OCI-M2 (cell line): Measurements from ENCODE around the gene SRPRB.

Source experiments
- DNase-seq: peaks from one replicate; lab custom pipeline; 2025; ENCODE audit not compliant: unreplicated experiment; lab: John Stamatoyannopoulos, UW

SRPRB gene

DNA sequence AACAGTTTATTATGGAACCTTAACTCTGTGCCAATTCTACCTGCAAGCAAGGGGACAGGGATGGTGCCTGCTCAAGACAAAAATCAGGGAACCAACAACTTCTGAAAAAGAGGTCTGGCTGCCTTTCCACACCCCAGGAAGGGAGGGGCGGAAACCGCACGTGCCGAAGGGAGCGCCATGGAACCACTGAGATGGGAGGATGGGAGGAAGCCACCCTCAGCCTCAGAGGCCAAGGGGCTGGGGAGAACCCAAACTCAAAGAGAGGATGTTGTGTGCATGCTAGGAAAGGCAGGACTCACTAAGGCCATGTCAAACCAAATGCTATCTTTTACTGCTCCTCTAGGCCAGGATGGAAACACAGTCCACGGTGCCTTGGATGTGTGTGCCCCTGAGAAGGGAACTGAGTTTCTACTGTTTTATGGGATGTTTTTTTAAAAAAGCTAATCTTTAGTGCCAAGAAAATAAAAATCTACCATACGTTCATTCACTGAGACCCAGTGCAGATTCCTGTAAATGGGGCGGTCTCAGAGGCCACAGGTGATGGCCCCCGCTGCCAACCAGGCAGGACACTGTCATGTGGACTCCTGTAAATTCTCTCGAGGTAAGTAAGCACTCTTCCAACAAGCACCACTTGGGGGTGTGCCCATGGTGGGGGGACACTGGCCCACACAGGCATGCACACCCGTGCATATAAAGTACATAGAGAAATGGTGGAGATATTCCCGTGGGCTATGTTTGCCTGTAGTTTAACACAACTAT lies 20.5 kb downstream of the SRPRB start:
- no peak for DNase-seq

DNA sequence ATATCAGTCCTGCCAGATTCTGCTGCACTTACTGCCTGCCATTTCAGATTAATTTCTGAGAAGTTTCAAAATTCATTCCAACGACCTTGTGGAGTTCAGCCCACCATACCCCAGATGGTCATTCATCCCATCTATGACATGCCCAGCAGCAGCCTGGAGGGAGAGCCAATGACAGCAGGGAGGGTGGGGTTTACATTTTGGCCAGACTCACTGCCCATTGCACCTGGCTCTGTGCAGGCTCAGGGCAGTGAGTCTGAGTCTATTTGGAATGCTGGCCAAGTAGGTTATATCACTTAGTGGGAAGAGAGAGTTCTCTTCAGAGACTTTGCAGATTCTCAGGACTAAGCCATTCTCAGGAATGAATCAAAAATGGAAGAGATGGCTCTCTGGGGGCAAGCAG lies 21.5 kb downstream of the SRPRB start:
- no peak for DNase-seq

DNA sequence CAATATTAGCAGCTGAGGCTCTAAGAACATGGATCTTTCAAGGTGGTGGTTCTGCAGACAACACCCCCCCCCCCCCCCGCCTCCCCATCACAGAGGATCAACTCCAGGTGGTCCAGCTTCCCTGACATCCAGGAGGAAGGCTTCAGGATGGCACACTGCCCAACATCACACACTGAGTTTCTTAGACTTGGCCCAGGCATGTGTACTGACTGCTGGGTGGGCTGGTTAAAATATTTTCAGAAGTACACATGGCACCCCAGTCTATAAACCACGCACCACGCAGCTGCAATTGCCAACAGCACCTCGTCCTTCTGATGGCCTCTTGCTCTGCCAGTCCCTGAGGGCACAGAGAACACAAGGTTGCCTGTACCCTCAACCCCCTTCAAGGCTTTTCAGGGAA lies 22.1 kb downstream of the SRPRB start:
- DNase-seq, result no peak

DNA sequence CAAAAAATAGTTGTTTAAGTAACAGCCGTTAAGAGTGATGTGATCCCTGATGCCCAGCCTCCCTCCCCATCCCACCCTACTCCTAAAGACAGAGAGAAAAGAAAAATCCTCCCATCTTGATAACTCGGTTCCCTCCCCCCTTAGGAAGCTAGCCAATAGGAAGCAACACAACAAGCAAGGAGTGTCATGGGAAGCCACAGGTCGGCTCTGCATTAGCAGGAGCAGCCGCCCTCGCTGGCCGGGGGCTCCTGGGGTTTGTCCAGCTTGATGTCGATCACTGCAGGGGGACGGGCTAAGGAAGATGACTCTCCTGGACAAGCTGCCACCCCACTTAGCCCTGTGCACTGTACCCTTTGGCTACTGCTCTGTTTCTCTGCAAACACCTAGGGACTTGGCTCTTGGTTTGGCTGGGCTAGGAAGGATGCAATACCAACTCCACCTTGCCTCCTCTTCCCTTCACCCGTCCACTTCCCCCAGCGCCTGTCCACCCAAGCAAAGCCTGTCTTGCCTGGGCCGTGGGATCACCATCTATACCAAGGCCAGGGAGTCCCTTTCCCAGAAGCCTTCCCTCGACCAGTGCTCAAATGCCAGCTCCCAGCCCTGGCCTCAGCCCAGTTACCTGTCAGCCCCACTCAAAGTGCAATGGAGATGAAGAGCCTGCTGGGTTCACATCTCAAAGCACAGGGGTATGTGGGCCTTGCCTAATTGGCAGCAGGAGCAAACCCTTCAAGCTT lies 23.1 kb downstream of the SRPRB start:
- DNase-seq, result no peak

DNA sequence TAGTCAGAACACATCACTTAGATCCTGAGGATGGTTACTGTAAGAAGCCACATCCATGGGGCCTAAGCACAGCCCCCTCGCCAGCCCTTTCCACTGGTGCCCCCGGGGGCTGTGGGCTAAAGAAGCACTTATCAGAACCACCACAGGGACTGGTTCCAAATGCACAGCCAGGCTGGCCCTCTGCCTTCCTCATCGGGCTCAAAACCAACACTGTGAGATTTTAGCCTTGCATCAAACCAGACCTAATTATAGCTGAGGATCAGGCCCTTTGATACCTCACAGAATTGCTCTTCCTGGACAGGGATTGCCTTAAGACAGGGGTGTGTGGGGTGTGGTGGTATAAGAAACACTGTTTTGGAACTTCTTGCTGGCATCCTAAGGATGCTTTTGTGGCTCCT lies 23.7 kb downstream of the SRPRB start:
- DNase-seq, result no peak

DNA sequence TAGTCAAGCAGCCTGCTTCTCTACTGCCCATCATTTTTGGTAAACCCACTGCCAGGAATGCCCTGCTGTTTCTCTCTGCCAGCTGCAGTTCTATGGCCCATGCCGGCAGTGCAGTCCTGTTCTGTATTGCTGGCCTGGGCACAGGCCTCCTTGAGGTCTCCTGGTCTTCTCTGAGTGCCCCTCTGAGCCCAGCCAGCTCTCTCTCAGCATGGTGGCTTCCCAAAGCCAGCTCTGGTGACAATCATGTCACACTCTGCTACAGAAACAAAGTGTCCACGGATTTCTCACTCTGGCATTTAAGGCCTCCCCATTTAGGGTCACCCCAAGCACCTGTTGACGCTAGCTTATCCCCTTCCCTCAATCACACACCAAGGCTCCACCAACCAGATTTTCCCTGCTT lies 24.5 kb downstream of the SRPRB start:
- DNase-seq, result no peak

DNA sequence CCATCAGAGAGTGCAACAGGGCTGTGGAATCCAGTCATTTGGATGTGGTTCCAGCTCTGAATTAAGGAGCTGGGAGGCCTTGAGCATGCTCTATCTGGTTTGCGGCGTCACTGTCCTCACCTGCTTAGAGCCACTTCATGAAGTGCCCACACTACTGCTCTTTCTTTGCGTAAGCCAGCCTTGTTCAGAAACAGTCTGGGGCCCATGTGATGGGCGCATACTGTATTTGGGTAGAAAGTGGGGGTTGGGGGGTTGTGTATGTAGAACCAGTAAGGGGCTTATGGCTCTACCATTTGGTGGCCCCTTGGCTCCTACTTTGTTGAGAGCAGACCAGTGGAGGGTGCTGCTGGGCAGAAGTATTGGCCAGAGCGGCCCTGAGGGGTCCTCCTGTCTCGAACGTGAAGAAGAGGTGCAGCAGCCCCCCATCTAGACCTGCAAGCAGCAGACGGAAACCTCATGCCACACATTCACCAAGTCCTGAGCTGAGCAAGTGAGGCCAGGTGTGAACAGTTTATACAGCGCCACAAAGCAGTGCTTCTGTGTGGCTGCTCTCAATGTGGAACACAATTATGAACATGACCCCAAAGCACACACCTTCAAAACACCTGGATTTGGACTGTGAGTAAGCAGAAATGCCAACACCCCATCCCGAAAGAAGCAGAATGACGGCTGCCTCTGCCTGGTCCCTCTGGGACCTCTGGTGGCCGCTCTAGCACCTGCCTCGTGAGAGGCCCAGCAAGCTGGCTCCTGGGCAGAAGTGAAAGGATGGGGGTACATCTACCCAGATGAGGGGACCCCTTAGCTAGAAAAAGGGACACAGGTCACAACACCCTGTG lies 26.6 kb downstream of the SRPRB start:
- DNase-seq, result no peak

DNA sequence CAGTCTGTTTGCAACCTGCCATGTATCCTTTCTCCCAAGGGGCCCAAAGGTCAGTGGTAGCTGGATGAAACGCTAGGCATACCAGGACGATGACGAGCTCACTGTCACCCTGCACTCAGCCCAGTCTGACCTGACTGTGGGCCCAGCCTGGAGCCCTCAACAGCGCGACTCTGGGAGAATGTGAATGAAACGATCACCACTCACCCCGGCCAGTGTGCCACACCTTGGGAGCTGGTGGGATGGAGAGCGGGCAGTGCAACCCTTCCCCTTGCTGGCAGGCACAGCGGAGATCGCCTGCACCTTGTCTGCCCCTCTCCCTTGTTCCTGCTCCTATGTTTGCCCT lies 27.2 kb downstream of the SRPRB start:
- DNase-seq, result no peak

DNA sequence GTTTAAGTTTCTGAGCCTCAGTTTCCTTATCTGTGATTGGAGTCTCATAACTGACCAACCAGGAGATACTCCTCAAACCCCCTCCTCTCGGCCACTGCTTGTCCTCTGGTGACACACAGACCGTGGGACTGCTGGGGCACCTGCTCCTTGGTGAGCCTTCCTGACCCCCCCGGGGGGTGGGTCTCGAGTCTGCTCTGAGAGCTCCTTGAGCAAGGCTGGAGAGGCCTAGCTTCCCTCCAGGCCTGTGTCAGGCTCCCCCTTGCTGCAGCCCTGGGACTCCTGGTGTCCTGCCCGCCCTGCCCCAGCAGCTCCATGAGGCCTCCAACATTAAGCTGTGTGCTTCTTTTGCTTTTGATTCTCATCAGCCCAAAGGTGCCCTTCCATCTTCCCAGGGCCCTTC lies 27.7 kb downstream of the SRPRB start:
- no peak for DNase-seq

DNA sequence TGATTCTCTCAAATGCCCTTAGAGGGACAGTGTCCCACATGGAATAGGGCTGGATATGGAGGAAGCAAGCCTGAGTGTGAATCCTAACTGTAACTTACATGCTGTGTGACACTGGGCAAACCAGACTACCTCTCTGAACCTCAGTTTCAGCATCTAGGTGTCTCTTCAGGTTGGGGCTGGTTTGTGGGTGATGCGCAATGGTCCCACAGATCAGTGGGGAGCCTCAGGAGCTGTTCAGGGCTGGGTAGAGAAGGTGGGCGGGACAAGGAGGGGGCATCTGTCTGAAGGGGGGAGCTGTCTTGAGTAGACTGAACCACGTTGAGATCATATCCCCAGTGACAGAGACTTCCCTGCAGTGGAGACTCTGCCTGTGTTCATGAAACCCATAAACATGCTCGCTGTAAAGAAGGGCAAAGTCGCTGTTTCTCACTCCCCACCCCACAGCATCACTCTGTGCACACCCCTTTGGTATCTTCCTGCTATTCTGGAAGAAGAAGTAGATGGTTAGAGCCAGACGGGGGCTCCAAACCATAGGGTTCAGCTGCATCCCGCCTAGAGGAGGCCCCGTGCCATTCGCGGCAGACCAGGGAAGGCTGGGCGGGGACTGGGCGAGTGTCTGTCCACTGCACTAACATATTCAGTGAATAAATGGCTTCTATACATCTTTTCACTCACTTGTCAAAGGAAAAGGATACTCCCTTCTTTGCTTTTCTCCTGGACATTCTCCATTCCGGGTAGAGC lies 28.4 kb downstream of the SRPRB start:
- DNase-seq, result no peak

DNA sequence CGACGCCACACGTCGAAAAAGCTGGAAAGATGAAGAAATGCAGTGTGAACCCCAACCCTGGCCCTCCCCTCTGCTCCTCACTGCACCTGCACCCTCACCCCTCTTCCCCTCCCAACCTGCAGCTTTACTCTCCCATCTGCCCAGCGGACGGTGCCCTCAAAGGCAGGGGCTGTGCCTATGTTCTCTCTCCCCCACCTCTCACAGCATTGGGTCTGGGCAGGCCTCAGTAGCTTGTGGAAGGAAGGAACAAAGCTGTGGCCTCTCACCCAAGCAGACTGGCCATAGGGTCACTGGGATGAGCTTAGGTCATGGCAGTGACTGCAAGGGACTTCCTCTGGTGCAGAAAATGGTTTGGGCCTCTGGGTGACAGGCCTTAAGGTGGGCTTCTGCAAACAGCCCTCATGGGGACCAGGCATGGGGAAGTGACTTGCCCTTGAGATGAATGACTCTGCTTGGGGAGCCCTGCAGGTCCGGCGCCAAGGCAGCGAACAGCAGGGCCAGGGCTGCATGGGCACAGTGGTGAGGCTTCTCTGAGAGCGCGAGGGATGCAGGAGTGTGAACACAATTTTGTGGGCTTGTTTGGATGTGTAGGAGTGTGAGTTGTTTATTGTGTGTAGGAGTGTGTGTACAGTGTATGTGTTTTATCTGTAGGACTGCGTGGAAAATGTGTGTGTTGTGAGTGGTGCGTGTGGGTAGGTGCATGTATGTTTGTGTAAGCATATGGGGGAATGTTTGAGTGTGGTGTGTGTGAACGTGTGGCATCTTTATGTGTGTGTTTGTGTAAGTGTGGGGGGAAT lies 29.2 kb downstream of the SRPRB start:
- no peak for DNase-seq

DNA sequence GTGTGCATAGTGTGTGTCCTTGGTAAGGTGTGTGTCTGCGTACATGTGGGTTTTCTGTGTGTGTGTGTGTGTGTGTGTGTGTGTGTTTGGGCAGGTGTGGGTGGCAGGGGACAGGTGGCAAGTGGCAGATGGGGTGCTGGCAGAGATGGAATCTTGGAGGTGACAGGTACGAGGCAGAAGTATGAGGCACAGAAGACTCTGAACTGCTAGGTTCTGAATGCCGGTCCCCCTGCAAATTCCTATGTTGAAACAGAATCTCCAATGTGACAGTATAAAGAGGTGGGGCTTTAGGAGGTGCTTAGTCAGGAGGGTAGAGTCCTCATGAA lies 29.8 kb downstream of the SRPRB start:
- no peak for DNase-seq

DNA sequence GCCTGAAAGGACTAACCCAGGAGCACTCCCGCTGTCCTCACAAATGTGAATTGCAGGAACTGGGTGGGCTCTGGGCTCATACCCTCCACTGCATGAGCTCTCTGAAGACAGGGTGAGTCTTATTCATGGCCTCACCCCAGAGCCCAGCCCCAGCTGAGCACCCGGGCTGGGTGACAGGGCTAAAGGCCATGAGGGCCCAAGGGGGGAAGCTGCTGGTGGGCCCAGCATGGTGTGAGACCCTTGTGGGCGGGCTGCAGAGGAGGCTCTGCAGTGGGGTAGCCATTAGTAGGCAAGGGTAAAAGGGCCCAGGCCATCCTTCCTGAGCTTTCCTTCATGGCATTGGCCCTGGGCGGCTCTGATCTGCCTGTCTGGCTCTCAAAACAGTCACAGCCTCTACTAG lies 30.3 kb downstream of the SRPRB start:
- DNase-seq, result no peak

DNA sequence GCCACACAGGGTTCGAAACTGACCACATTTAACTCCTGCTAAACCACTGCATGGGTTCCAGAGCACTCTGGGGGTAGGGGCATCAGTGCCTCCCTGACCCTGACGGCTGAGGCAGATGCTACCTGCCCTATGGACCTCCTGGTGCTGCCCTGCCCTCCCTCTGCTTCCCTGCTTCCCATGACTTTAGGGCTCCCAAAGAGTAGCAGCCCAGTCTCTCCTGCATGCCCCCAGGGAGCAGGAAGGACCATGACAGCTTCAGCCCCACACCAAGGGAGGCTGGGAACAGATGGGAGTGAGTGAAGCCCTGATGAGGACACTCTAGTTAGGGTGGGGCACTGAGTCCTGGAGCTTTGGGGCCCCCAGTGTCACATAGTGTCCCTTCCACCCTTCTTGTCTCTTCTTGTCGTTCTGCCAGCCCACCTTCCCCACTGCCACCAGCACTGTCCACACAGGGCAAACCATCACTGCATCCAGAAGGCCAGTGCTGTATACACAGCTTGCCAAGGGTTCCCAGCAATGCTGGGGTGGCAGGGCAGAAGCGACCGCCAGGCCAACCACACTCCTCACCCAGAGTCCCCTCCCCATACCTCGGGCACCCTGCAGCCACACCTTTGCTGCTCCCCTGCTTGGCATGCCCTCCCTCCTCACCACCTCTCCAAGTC lies 31.0 kb downstream of the SRPRB start:
- no peak for DNase-seq

DNA sequence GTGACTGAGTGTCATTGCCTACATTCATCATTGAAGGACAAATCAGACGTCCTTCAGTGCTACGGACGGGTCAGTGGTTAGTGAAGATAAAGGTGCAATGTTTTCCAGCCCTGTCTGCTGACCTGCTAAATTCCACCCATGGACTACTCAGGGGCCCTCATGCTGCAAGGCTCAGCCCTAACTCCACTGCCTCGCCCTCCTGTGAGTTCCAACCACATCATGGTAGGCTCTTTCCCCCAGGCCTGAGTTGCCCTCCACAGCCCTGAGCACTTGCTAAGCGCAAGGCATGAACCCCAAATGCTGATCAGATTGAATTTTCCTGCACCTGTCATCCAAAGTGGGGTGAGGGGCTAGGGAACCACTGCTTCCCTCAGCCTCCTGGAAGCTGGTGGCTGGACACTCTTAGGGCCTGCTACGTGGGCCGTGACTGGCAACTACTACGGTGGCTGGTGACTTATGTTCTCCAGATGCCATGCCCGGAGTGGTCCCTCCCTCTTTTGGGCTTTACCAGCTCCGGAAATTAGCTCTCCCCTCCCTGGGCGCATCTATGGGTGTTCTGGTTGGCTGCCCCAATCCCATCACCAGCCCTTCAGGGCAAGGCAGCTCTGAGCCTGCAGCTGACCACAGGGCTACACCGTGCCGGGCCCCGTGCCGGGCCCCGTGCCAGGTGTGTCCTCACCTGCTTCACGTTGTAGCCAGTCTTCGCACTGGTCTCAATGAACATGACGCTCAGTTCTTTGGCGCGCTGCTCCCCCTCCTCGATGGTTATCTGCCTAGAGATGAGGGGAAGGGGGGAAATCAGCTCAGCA lies 32.1 kb downstream of the SRPRB start:
- DNase-seq, result no peak

DNA sequence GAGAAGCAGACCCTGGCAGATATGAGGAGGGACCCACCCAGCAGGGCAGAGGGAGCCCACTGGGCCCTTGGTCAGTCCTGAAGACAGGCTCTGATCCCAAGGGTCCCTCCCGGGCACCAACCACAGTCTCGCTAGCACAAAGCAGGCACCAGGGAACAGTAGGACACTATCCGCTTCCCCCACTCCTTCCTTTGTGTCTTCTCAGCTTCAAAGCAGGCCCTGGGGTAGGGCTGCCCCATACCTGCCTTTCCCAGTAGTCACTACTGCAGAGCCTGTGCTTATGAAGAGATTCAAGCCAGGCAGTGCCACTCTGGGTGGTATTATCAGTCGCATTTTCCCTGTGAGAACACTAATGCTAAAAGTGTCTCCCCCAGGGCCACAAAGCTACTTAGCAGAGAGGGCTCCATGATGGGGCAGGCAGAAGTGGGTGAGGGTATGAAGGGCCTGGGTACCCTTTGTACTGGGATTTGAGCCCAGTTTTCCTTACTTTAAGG lies 32.7 kb downstream of the SRPRB start:
- no peak for DNase-seq

DNA sequence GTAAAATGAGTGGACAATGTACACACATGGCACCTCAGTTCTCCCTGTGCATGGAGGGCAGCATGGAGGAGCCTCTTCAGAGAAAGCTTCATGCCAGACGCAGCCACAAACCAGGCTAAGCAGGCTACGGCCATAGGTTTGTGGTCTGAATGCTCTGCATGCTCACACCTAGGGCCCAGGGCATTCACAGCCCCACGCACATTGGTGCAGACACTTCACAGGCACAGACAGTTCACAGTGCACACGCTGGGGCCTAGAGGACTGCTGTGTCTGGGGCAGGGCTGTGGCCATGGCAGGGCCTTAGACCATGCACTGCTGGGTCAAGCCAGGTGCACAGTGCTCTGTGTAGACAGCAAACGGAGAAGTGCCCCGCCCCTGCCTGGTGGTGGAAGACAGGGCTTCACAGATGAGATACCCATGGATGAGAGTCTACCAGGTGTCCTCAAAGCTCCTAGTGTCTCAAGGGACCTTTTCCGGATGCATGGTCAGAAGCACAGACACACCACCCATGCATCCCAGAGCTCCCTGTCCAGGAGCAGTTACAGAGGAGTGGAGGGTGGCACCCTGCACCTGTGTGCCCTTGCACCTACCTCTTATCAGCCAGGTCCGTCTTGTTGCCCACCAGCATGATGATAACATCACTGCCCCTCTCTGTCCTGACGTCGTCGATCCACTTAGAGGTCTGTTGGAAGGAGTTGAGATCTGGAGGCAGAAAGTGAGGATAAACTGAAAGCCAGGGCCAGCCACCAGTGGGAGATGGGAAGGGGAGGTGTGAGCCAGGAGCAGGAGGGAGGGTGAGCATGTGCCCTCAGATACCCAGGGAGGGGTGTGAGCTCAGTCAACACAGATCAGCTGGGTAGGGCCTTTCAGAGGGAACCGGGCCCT lies 33.5 kb downstream of the SRPRB start:
- no peak for DNase-seq

DNA sequence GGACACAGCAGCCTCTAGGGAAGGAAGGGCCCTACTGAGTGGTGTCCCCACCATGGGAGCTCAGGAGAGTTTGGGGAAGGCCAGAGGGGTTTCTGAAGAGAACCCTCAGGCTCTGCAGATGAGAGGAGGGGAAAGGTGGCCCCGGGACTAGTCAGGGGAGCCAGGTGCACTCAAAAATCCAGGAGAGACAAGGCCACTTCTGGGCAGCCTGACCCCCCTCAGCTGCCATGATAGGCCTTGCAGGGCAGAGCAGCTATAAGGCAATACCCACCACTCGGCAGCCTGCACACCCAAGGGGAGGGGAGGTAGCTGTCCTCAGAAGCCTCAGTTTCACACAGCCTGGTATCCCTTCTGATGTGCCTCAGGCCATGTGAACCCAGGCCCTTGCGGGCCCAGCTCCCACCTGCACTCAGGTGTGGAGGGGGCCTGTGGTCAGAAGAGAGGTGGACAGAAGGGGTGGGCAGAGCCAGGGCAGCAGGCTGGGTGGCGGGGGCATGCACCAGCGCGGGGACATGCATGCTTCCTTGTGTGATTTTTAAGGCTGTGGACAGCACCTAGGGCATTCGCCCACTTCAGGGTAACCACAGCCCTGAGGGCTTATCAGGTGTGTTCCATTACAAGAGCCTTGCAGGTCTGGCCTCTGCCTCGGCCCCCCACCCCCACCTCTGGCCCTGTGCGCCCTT lies 34.6 kb downstream of the SRPRB start:
- DNase-seq, result no peak
